SK-N-SH (cell line): Measurements from ENCODE around the gene PALLD.

Experiments used
- POLR2AphosphoS5 ChIP-seq: IDR thresholded peaks from 2 replicates; pipeline ENCODE4 v1.6.1; 2012; ENCODE audit warnings: low read depth, low read length
- RAD21 ChIP-seq: IDR thresholded peaks from 2 replicates; pipeline ENCODE4 v1.6.1; 2012; ENCODE audit warnings: mild to moderate bottlenecking, low read length
- TF ChIP-seq, protein P1 (sequence below): fragments of 200-600 bp; sonication (generic); IDR thresholded peaks from 2 replicates; pipeline ENCODE4 v1.6.1; 2017; ENCODE audit warnings: antibody characterized with exemption, mild to moderate bottlenecking, moderate library complexity

- TF ChIP-seq RAD21 (no peak), POLR2AphosphoS5 (no peak)
- TF ChIP-seq, protein P1, sequence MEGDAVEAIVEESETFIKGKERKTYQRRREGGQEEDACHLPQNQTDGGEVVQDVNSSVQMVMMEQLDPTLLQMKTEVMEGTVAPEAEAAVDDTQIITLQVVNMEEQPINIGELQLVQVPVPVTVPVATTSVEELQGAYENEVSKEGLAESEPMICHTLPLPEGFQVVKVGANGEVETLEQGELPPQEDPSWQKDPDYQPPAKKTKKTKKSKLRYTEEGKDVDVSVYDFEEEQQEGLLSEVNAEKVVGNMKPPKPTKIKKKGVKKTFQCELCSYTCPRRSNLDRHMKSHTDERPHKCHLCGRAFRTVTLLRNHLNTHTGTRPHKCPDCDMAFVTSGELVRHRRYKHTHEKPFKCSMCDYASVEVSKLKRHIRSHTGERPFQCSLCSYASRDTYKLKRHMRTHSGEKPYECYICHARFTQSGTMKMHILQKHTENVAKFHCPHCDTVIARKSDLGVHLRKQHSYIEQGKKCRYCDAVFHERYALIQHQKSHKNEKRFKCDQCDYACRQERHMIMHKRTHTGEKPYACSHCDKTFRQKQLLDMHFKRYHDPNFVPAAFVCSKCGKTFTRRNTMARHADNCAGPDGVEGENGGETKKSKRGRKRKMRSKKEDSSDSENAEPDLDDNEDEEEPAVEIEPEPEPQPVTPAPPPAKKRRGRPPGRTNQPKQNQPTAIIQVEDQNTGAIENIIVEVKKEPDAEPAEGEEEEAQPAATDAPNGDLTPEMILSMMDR = no peak
These were observed 139.2 kb downstream of the PALLD start for GRCh38 chr4:168636040-168636439.
